HG03060 (cell line): Measurements from ENCODE around the gene PLD1.
"Not testable (repeated sequence)": the region's sequence is repeated elsewhere in the genome, so short reads cannot be mapped to it uniquely, and the experiment has no call there.

Source experiments
- ATAC-seq: cut with Tn5 transposase; IDR thresholded peaks from one replicate; pipeline ENCODE4 v1.9.1; 2021; ENCODE audit warnings: low read depth, moderate number of reproducible peaks; ENCODE audit not compliant: unreplicated experiment

PLD1 gene

GRCh38 chr3:171749124-171749523 lies 61.2 kb downstream of the PLD1 start:
- ATAC-seq: no peak

DNA sequence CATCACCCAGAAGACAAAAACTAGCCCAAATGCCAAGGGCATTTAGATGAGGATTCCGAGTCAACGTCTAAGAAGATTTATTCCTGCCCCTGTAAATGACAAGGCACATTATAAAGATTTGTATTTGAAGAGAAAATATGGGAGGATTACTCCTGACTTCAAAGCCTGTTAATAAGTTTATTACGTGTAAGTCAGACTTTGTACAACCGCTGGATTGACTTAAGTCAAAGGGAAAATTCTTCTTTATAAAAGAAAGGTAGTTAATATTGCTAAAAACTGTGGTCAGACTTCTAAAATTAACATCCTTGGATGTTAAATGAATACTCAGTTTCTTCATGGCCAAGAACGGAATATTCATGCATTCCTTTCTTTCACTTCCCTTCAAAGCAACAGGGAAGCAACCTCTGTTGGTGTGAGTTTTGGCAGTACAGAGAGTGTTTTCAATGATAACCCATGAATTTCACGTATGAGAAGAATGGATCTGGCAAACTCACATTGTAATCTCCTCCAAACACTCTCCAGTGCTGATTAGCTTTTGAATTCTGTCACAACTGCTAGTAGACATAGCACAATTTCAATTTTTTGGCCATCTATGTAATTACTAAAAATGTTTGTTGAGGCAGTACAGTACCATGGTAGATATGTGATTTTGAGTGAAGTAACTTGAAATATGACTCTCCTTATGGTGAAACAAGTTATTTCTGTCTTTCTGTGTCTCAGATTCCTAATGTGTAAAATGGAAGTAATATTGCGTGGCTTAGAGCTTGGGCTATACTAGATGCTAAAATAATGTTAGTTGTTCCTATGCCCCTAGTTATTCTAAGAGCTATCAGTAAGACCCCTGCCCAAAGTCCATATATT lies 62.0 kb downstream of the PLD1 start:
- no peak for ATAC-seq

DNA sequence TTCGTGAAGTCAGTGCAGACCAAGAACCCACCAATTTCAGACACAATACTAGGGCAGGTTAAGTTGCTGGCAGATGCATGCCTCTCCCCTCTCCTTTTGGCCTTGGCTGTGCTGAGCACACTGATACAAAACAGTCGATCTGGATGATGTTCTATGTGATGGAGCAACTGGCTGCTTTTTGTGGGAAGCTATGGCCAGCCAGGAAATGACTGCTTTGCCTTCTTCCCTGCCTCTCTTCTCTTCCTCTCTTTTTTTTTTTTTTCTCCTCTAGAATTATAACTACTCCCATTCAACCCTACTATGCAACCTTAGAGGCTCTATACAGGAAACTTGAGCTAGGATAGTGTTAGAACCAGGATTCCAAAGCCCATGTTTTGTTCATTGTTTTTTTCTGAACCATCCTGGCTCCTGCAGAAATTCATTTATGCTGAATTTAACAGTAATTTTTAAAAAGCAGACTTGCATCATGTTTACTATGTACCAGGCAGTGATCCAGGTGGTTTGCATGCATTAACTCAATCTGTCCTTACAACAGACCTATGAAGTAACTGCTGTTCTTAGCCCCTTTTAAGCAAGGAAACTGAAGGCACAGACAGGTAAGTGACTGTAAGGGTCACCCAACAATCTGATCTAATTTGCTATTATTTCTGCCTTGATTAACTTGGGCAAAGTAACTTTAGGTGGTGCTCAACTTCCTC lies 62.9 kb downstream of the PLD1 start:
- no peak for ATAC-seq

DNA sequence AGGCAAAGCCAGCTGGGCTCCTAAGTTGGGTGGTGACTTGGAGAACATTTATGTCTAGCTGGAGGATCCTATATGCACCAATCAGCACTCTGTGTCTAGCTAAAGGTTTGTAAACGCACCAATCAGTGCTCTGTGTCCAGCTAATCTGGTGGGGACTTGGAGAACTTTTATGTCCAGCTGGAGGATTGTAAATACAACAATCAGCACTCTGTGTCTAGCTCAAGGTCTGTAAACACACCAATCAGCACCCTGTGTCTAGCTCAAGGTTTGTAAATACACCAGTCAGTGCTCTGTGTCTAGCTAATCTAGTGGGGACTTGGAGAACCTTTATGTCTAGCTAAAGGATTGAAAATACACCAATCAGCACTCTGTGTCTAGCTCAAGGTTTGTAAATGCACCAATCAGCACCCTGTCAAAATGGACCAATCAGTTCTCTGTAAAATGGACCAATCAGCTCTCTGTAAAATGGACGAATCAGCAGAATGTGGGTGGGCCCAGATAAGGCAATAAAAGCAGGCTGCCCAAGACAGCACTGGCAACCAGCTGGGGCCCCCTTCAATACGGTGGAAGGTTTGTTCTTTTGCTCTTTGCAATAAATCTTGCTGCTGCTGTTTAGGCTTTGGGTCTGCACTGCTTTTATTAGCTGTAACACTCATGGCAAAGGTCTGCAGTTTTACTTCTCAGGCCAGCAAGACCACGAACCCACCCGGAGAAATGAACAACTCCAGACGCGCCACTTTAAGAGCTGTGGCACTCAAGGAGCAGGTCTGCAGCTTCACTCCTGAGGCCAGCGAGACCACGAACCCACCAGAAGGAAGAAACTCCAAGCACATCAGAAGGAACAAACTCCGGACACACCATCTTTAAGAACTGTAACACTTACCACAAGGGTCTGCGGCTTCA lies 63.7 kb downstream of the PLD1 start:
- not testable (repeated sequence) for ATAC-seq

DNA sequence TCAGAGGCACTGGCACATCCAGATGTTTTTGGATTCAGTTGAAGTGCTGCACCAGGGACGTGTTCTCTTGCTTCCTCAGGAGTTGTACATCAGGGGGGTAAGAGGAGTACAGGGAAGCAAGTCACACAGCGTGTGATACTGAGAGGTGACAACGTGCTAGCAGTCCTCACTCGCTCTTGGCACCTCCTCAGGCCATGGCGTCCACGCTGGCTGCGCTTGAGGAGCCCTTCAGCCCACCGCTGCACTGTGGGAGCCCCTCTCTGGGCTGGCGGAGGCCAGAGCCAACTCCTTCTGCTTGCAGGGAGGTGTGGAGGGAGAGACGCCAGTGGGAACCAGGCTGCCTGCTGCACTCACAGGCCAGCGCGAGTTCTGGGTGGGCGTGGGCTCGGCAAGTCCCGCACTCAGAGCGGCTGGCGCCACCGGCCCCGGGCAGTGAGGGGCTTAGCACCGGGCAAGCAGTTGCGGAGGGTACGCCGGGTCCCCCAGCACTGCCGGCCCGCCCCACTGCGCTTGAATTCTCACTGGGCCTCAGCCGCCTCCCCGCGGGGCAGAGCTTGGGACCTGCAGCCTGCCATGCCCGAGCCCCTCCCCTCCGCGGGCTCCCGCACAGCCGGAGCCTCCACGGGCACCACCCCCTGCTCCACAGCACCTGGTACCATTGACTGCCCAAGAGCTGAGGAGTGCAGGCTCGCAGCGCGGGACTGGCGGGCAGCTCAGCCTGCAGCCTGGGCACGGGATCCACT lies 64.5 kb downstream of the PLD1 start:
- ATAC-seq: no peak

DNA sequence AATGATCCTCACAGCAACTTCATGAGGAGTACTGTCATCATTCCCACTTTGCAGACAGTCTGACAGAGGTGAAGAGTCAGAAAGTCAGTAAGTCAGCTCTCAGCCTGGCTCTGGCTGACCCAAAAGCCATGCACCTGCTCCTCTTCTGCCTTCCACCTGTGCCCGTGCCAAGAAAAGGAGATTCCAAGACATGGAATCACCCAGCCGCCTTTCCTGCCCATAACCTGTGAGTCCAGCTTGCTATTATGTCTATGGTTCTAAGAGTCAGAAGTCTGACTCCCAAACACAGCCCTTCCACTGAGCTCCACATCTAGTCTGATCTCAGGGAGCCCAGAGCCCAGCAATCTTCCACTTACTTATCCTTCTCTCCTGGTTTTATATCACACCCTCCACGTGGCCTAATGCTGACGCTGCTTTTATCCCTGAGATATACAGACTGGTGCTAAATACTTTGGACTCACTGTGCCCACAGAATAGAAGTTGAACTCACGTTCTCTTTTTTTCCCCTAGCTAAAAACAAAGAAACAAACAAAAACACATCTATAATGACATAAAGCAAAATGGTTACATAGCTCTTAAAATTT lies 66.0 kb downstream of the PLD1 start:
- ATAC-seq: no peak

DNA sequence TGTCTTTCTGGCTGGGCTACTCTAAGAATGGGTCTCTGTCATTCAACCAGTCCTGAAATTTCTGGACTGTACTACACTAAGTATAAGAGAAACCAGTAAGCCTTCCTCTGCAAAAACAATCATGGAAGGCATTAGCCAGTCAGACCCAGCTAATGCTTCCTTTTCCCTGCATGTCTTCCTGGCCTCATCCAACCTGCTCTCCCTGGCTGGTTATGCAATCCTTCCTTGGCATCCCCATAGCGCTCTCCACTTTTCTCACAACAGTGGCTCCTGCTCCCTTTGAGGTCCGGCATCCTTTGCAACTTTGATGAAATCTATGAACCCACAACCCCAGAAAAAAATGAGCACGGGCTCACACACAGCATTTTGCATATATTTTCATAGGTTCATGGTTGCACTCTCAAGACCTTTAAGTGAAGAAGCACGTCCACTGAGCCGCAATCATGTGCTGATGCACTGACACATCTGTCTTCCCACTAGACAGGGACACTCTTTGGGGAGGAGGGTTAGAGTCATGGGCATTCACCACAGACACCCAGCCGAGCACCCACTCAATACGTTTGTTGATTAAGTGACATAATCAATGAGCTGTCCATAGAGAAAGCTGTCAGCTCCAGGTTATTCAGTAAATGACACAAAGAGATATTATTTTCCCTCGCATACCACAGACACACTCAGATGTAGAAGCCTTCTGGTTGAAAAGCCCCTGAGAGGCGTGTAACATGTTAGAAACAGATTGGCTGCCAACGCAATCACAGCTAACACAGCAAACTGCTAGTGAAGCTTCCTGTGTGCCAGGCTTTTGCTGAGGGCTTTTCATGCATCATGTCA lies 66.7 kb downstream of the PLD1 start:
- no peak for ATAC-seq

DNA sequence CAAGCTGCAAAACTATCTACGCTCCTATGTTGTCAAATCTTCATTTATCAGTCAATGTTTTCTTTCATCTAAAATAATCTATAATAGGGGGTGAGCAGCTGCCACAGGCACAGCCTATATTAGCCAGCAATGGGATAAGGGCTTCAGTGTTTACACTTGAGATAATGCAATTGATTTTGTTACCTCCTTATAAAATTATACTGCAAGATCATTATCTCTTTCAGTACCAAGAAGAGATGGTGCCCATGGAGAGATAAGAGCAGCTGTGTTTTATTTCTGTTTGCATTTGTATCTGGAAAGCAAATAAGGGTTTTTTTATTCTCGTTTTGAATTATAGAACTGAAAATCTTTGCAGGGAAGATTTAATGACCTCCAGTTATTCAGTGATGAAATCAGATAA lies 68.9 kb downstream of the PLD1 start:
- no peak for ATAC-seq

- ATAC-seq: no peak
These were observed 73.7 kb downstream of the PLD1 start for GRCh38 chr3:171736556-171736955.

- ATAC-seq: no peak
These were observed 76.7 kb downstream of the PLD1 start for GRCh38 chr3:171733561-171733960.

DNA sequence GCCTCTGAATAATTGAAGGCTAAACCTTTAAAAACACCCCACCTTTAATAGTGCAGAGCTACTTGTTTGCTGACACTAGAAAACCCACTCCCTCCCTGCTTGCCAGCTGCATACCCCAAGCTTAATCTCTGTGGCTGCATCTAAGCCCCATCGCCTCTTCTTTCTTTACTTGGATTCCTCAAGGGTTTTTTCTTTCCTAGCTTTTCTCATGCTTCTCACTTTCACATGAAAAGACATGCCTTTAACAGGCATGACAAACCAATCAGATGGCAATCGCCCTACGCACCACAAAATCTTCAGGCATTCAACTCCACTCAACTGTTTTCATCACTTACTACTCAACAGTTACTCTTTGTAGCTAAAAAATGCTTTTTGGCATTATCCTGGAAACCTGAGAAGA lies 77.5 kb downstream of the PLD1 start:
- ATAC-seq: no peak

- ATAC-seq: no peak
These were observed 78.6 kb downstream of the PLD1 start for GRCh38 chr3:171731691-171732090.

- ATAC-seq: no peak
These were observed 80.6 kb downstream of the PLD1 start for GRCh38 chr3:171729452-171730334.

- no peak for ATAC-seq
These were observed 83.0 kb downstream of the PLD1 start for GRCh38 chr3:171727288-171727687.

GRCh38 chr3:171718493-171719185 lies 91.6 kb downstream of the PLD1 start:
- ATAC-seq: no peak

GRCh38 chr3:171715155-171715554 lies 95.1 kb downstream of the PLD1 start:
- no peak for ATAC-seq

DNA sequence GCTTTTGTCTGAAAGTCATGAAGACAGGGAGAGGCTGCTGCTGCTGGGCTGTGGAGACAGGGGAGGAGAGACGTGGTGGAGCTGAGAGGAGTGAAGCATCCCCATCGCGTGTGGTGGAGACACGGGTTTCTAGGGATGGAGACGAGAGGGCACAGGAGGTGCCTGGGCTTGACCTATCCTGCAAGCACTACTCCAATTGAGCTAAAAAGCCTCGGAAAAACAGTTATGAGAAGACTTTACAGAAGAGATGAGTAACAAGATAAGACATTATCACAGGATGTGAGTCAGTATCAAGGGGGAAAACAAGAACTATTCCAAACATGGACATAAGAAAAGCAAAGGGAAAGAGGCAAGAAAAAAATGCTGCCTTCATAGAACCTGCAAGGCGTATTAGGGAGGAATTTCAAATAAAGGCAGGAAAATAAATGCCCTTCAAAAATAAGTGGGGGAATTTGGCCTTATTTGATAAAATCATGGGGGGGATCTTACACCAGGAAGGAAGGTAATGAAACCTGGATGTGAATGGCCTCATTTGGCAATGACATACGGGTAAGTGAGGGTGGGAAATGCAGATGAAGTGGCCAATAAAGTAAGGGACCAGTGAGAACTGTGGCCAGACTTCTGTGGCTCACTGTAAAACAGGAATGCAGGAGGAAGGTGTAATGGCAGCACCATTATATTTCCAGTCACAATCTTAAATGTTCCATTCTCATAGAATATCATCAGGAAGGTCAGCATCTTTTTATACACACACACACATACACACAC lies 97.9 kb downstream of the PLD1 start:
- ATAC-seq: no peak
